ENCODE results near the gene COX7C. TPM values are rescaled to one million over a fixed set of nuclear protein-coding genes. Genes with fewer than 3 reads are reported as not detected.
"Not testable (repeated sequence)": the region's sequence is repeated elsewhere in the genome, so short reads cannot be mapped to it uniquely, and the experiment has no call there.

COX7C gene
- 711 TPM for total RNA-seq
- polyA plus RNA-seq: 1,254 TPM
- long read RNA-seq, donor 1, transcript COX7C-205 (3 exons, 369 nt): minor isoform, 7 of 87 reads
- long read RNA-seq, donor 1, transcript COX7C-201 (3 exons, 666 nt): major isoform, 72 of 87 reads
- long read RNA-seq, donor 1, partial matches to known transcripts: 7 of 87 reads
- long read RNA-seq, donor 1, other reads (novel, unspliced or antisense): 0 of 87 reads
- long read RNA-seq, donor 2: 0 reads
- long read RNA-seq, donor 3, transcript COX7C-205 (3 exons, 369 nt): minor isoform, 156 of 1,162 reads
- long read RNA-seq, donor 3, transcript COX7C-203 (2 exons, 1,584 nt): minor isoform, 10 of 1,162 reads
- long read RNA-seq, donor 3, transcript COX7C-201 (3 exons, 666 nt): major isoform, 834 of 1,162 reads
- long read RNA-seq, donor 3, partial matches to known transcripts: 53 of 1,162 reads
- long read RNA-seq, donor 3, other reads (novel, unspliced or antisense): 107 of 1,162 reads
- long read RNA-seq, donor 4, transcript COX7C-205 (3 exons, 369 nt): minor isoform, 47 of 435 reads
- long read RNA-seq, donor 4, transcript COX7C-201 (3 exons, 666 nt): major isoform, 299 of 435 reads
- long read RNA-seq, donor 4, partial matches to known transcripts: 50 of 435 reads
- long read RNA-seq, donor 4, other reads (novel, unspliced or antisense): 38 of 435 reads
- long read RNA-seq, donor 5, transcript COX7C-201 (3 exons, 666 nt): major isoform, 1,115 of 1,574 reads
- long read RNA-seq, donor 5, transcript COX7C-205 (3 exons, 369 nt): minor isoform, 192 of 1,574 reads
- long read RNA-seq, donor 5, transcript COX7C-203 (2 exons, 1,584 nt): minor isoform, 10 of 1,574 reads
- long read RNA-seq, donor 5, partial matches to known transcripts: 117 of 1,574 reads
- long read RNA-seq, donor 5, other reads (novel, unspliced or antisense): 137 of 1,574 reads
- long read RNA-seq, donor 6, transcript COX7C-205 (3 exons, 369 nt): minor isoform, 33 of 324 reads
- long read RNA-seq, donor 6, transcript COX7C-201 (3 exons, 666 nt): major isoform, 253 of 324 reads
- long read RNA-seq, donor 6, partial matches to known transcripts: 15 of 324 reads
- long read RNA-seq, donor 6, other reads (novel, unspliced or antisense): 18 of 324 reads
- long read RNA-seq, donor 7, transcript COX7C-205 (3 exons, 369 nt): minor isoform, 71 of 798 reads
- long read RNA-seq, donor 7, transcript COX7C-201 (3 exons, 666 nt): major isoform, 572 of 798 reads
- long read RNA-seq, donor 7, partial matches to known transcripts: 85 of 798 reads
- long read RNA-seq, donor 7, other reads (novel, unspliced or antisense): 66 of 798 reads
- long read RNA-seq, donor 8, transcript COX7C-205 (3 exons, 369 nt): minor isoform, 21 of 198 reads
- long read RNA-seq, donor 8, transcript COX7C-201 (3 exons, 666 nt): major isoform, 157 of 198 reads
- long read RNA-seq, donor 8, partial matches to known transcripts: 0 of 198 reads
- long read RNA-seq, donor 8, other reads (novel, unspliced or antisense): 17 of 198 reads
- long read RNA-seq, donor 9, transcript COX7C-201 (3 exons, 666 nt): major isoform, 366 of 492 reads
- long read RNA-seq, donor 9, transcript COX7C-205 (3 exons, 369 nt): minor isoform, 56 of 492 reads
- long read RNA-seq, donor 9, partial matches to known transcripts: 32 of 492 reads
- long read RNA-seq, donor 9, other reads (novel, unspliced or antisense): 35 of 492 reads
- long read RNA-seq, donor 10, transcript COX7C-205 (3 exons, 369 nt): minor isoform, 66 of 571 reads
- long read RNA-seq, donor 10, transcript COX7C-201 (3 exons, 666 nt): major isoform, 418 of 571 reads
- long read RNA-seq, donor 10, transcript COX7C-203 (2 exons, 1,584 nt): minor isoform, 5 of 571 reads
- long read RNA-seq, donor 10, partial matches to known transcripts: 34 of 571 reads
- long read RNA-seq, donor 10, other reads (novel, unspliced or antisense): 47 of 571 reads

GRCh38 chr5:86617756-86618576 lies at the start of gene COX7C:
TSS of gene COX7C (plus strand) at chr5:86617941. CDS start at chr5:86618056, 115 bp downstream.
- H3K4me1 ChIP-seq (ENCODE audit: control insufficient read depth in 2 of 2, insufficient read depth in 2 of 2, low read length in 2 of 2): peaks cover 4 to 6% of the 10 kb centered on the region in 2 donors
- H3K36me3 ChIP-seq (ENCODE audit: control insufficient read depth in 2 of 2, insufficient read depth in 2 of 2, low read length in 1 of 2): peaks cover 4 to 27% of the 10 kb centered on the region in 2 donors
- under 1% methylated on average over 41 of the region's 41 CpGs for WGBS
- peak; percentile 95 to 100 (median 99) for DNase-seq (ENCODE audit: low read depth in 6 of 9, low spot score in 9 of 9)
- no peaks in the 10 kb centered on the region for H3K9me3 ChIP-seq (ENCODE audit: control insufficient read depth in 2 of 2, insufficient read depth in 1 of 2, low read length in 1 of 2)
- H3K27ac ChIP-seq (ENCODE audit: low read depth in 1 of 2, low read length in 1 of 2): peak within 1 kb of the TSS; percentile 81 to 89
- H3K4me3 ChIP-seq (ENCODE audit: low read length in 2 of 2): peak within 1 kb of the TSS; percentile 80 to 87
- H3K27me3 ChIP-seq (ENCODE audit: control insufficient read depth in 2 of 2, insufficient read depth in 1 of 2, low read length in 1 of 2): no peaks in the 10 kb centered on the region

GRCh38 chr5:86569522-86570426 lies 48.0 kb upstream of the COX7C start:
- not testable (repeated sequence) for DNase-seq (ENCODE audit: low read depth in 6 of 9, low spot score in 9 of 9); H3K9me3 ChIP-seq (ENCODE audit: control insufficient read depth in 2 of 2, insufficient read depth in 1 of 2, low read length in 1 of 2); H3K4me1 ChIP-seq (ENCODE audit: control insufficient read depth in 2 of 2, insufficient read depth in 2 of 2, low read length in 2 of 2); H3K27ac ChIP-seq (ENCODE audit: low read depth in 1 of 2, low read length in 1 of 2); H3K36me3 ChIP-seq (ENCODE audit: control insufficient read depth in 2 of 2, insufficient read depth in 2 of 2, low read length in 1 of 2); H3K4me3 ChIP-seq (ENCODE audit: low read length in 2 of 2); H3K27me3 ChIP-seq (ENCODE audit: control insufficient read depth in 2 of 2, insufficient read depth in 1 of 2, low read length in 1 of 2)
- WGBS: 96% methylated on average over 43 of the region's 44 CpGs

- Histone ChIP-seq H3K4me3 (ENCODE audit: low read length in 2 of 2) (no peak overlapping the region), H3K27me3 (ENCODE audit: control insufficient read depth in 2 of 2, insufficient read depth in 1 of 2, low read length in 1 of 2) (no peaks in the 10 kb centered on the region), H3K36me3 (ENCODE audit: control insufficient read depth in 2 of 2, insufficient read depth in 2 of 2, low read length in 1 of 2) (no peaks in the 10 kb centered on the region), H3K27ac (ENCODE audit: low read depth in 1 of 2, low read length in 1 of 2) (no peak overlapping the region), H3K9me3 (ENCODE audit: control insufficient read depth in 2 of 2, insufficient read depth in 1 of 2, low read length in 1 of 2) (peaks cover 0 to 5% of the 10 kb centered on the region in 2 donors), H3K4me1 (ENCODE audit: control insufficient read depth in 2 of 2, insufficient read depth in 2 of 2, low read length in 2 of 2) (no peaks in the 10 kb centered on the region)
- 95% methylated on average over 20 of the region's 20 CpGs for WGBS
- DNase-seq (ENCODE audit: low read depth in 6 of 9, low spot score in 9 of 9): no peak
These were observed 47.2 kb upstream of the COX7C start for GRCh38 chr5:86570427-86571083.

GRCh38 chr5:86571109-86571508 lies 46.6 kb upstream of the COX7C start:
- 96% methylated on average over 12 of the region's 12 CpGs for WGBS
- not testable (repeated sequence) for H3K4me3 ChIP-seq (ENCODE audit: low read length in 2 of 2); H3K36me3 ChIP-seq (ENCODE audit: control insufficient read depth in 2 of 2, insufficient read depth in 2 of 2, low read length in 1 of 2); DNase-seq (ENCODE audit: low read depth in 6 of 9, low spot score in 9 of 9); H3K27ac ChIP-seq (ENCODE audit: low read depth in 1 of 2, low read length in 1 of 2); H3K9me3 ChIP-seq (ENCODE audit: control insufficient read depth in 2 of 2, insufficient read depth in 1 of 2, low read length in 1 of 2); H3K27me3 ChIP-seq (ENCODE audit: control insufficient read depth in 2 of 2, insufficient read depth in 1 of 2, low read length in 1 of 2); H3K4me1 ChIP-seq (ENCODE audit: control insufficient read depth in 2 of 2, insufficient read depth in 2 of 2, low read length in 2 of 2)

GRCh38 chr5:86572825-86573517 lies 44.8 kb upstream of the COX7C start:
- Histone ChIP-seq H3K4me1 (ENCODE audit: control insufficient read depth in 2 of 2, insufficient read depth in 2 of 2, low read length in 2 of 2) (no peaks in the 10 kb centered on the region), H3K27ac (ENCODE audit: low read depth in 1 of 2, low read length in 1 of 2) (no peak overlapping the region), H3K27me3 (ENCODE audit: control insufficient read depth in 2 of 2, insufficient read depth in 1 of 2, low read length in 1 of 2) (no peaks in the 10 kb centered on the region), H3K4me3 (ENCODE audit: low read length in 2 of 2) (no peak overlapping the region), H3K36me3 (ENCODE audit: control insufficient read depth in 2 of 2, insufficient read depth in 2 of 2, low read length in 1 of 2) (no peaks in the 10 kb centered on the region), H3K9me3 (ENCODE audit: control insufficient read depth in 2 of 2, insufficient read depth in 1 of 2, low read length in 1 of 2) (peaks cover 0 to 5% of the 10 kb centered on the region in 2 donors)
- 94% methylated on average over 7 of the region's 7 CpGs for WGBS
- no peak for DNase-seq (ENCODE audit: low read depth in 6 of 9, low spot score in 9 of 9)

- Histone ChIP-seq H3K4me3 (ENCODE audit: low read length in 2 of 2) (no peak overlapping the region), H3K27me3 (ENCODE audit: control insufficient read depth in 2 of 2, insufficient read depth in 1 of 2, low read length in 1 of 2) (no peaks in the 10 kb centered on the region), H3K4me1 (ENCODE audit: control insufficient read depth in 2 of 2, insufficient read depth in 2 of 2, low read length in 2 of 2) (no peaks in the 10 kb centered on the region), H3K9me3 (ENCODE audit: control insufficient read depth in 2 of 2, insufficient read depth in 1 of 2, low read length in 1 of 2) (no peaks in the 10 kb centered on the region), H3K36me3 (ENCODE audit: control insufficient read depth in 2 of 2, insufficient read depth in 2 of 2, low read length in 1 of 2) (no peaks in the 10 kb centered on the region), H3K27ac (ENCODE audit: low read depth in 1 of 2, low read length in 1 of 2) (no peak overlapping the region)
- DNase-seq (ENCODE audit: low read depth in 6 of 9, low spot score in 9 of 9): no peak
- 94% methylated on average over 3 of the region's 3 CpGs for WGBS
These were observed 38.2 kb upstream of the COX7C start for GRCh38 chr5:86579502-86579901.
